MM.1S (cell line): ENCODE measurements around the gene GPR61.

ENCODE experiments used
- DNase-seq: peaks from one replicate; pipeline ENCODE4 v3.0.0-alpha.2; 2015
- H2AFZ ChIP-seq: fragments of 300-600 bp; sonication (generic); 2 replicates; pipeline ENCODE4 v1.6.0; 2016; ENCODE audit warnings: antibody characterized with exemption, low read length
- H3F3A ChIP-seq: fragments of 300-600 bp; sonication (generic); 2 replicates; pipeline ENCODE4 v1.6.1; 2016; ENCODE audit warnings: mild to moderate bottlenecking, antibody characterized with exemption, low read length, moderate library complexity, mixed read lengths; ENCODE audit not compliant: insufficient read depth
- H3K27ac ChIP-seq: fragments of 300-600 bp; sonication (generic); 2 replicates; pipeline ENCODE4 v1.5.1; 2016; ENCODE audit warnings: mild to moderate bottlenecking, low read length
- H3K27me3 ChIP-seq: fragments of 300-600 bp; sonication (generic); replicated peaks from 2 replicates; pipeline ENCODE4 v1.6.0; 2016; ENCODE audit warnings: low read length; ENCODE audit not compliant: insufficient read depth
- H3K36me3 ChIP-seq: fragments of 300-600 bp; sonication (generic); replicated peaks from 2 replicates; pipeline ENCODE4 v1.6.1; 2016; ENCODE audit warnings: mild to moderate bottlenecking, low read length, mixed read lengths; ENCODE audit not compliant: insufficient read depth
- H3K4me1 ChIP-seq: fragments of 300-600 bp; sonication (generic); 2 replicates; pipeline ENCODE4 v1.6.1; 2016; ENCODE audit warnings: low read length, mixed read lengths
- H3K4me2 ChIP-seq: fragments of 300-600 bp; sonication (generic); 2 replicates; pipeline ENCODE4 v1.6.0; 2016; ENCODE audit warnings: low read depth, low read length
- H3K4me3 ChIP-seq: fragments of 300-600 bp; sonication (generic); 2 replicates; pipeline ENCODE4 v1.5.1; 2016; ENCODE audit warnings: low read length, mixed read lengths
- H3K79me2 ChIP-seq: fragments of 300-600 bp; sonication (generic); 2 replicates; pipeline ENCODE4 v1.6.1; 2016; ENCODE audit warnings: mixed run types, low read length, mixed read lengths
- H3K9ac ChIP-seq: fragments of 300-600 bp; sonication (generic); 2 replicates; pipeline ENCODE4 v1.6.1; 2016; ENCODE audit warnings: low read length, mixed read lengths
- H3K9me2 ChIP-seq: fragments of 300-600 bp; sonication (generic); replicated peaks from 2 replicates; pipeline ENCODE4 v1.6.1; 2016; ENCODE audit warnings: mild to moderate bottlenecking, low read length, mixed read lengths; ENCODE audit not compliant: insufficient read depth
- H3K9me3 ChIP-seq: fragments of 300-600 bp; sonication (generic); replicated peaks from 2 replicates; pipeline ENCODE4 v1.6.1; 2016; ENCODE audit warnings: mild to moderate bottlenecking, low read length, mixed read lengths; ENCODE audit not compliant: insufficient read depth
- H4K20me1 ChIP-seq: fragments of 300-600 bp; sonication (generic); 2 replicates; pipeline ENCODE4 v1.6.1; 2016; ENCODE audit warnings: mild to moderate bottlenecking, low read length, moderate library complexity, mixed read lengths; ENCODE audit not compliant: insufficient read depth
- EZH2 ChIP-seq: fragments of 300-600 bp; sonication (generic); optimal IDR thresholded peaks from 2 replicates; pipeline ENCODE3; 2017; ENCODE audit warnings: low read depth, mild to moderate bottlenecking, antibody characterized with exemption, low read length, mixed read lengths
- EZH2phosphoT487 ChIP-seq: fragments of 300-600 bp; sonication (generic); IDR thresholded peaks from 2 replicates; pipeline ENCODE4 v1.6.1; 2018; ENCODE audit warnings: antibody characterized with exemption, low read length
- TF ChIP-seq, protein P1 (sequence below): fragments of 300-600 bp; sonication (generic); IDR thresholded peaks from 2 replicates; pipeline ENCODE4 v1.5.1; 2016; ENCODE audit warnings: antibody characterized with exemption, low read length, mixed read lengths

The GPR61 gene

GRCh38 chr1:109582021-109582420, 42.3 kb downstream of the GPR61 start:
- no peak for TF ChIP-seq EZH2phosphoT487
- TF ChIP-seq, protein P1, sequence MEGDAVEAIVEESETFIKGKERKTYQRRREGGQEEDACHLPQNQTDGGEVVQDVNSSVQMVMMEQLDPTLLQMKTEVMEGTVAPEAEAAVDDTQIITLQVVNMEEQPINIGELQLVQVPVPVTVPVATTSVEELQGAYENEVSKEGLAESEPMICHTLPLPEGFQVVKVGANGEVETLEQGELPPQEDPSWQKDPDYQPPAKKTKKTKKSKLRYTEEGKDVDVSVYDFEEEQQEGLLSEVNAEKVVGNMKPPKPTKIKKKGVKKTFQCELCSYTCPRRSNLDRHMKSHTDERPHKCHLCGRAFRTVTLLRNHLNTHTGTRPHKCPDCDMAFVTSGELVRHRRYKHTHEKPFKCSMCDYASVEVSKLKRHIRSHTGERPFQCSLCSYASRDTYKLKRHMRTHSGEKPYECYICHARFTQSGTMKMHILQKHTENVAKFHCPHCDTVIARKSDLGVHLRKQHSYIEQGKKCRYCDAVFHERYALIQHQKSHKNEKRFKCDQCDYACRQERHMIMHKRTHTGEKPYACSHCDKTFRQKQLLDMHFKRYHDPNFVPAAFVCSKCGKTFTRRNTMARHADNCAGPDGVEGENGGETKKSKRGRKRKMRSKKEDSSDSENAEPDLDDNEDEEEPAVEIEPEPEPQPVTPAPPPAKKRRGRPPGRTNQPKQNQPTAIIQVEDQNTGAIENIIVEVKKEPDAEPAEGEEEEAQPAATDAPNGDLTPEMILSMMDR: no peak
- TF ChIP-seq EZH2: no peak
- no peaks in the 10 kb centered on the region for H3F3A ChIP-seq
- H3K9me3 ChIP-seq: no peaks in the 10 kb centered on the region
- no peaks in the 10 kb centered on the region for H3K4me1 ChIP-seq
- no peaks in the 10 kb centered on the region for H4K20me1 ChIP-seq
- DNase-seq: no peak
- no peaks in the 10 kb centered on the region for H3K36me3 ChIP-seq
- no peak overlapping the region for H2AFZ ChIP-seq
- H3K79me2 ChIP-seq: no peaks in the 10 kb centered on the region
- no peak overlapping the region for H3K27ac ChIP-seq
- H3K27me3 ChIP-seq: no peaks in the 10 kb centered on the region
- H3K4me3 ChIP-seq: no peak overlapping the region
- no peaks in the 10 kb centered on the region for H3K9me2 ChIP-seq
- no peak overlapping the region for H3K4me2 ChIP-seq
- no peak overlapping the region for H3K9ac ChIP-seq

- no peak overlapping the region for H3K4me2 ChIP-seq
- H3K9me3 ChIP-seq: no peaks in the 10 kb centered on the region
- H4K20me1 ChIP-seq: no peaks in the 10 kb centered on the region
- no peaks in the 10 kb centered on the region for H3K79me2 ChIP-seq
- H3F3A ChIP-seq: no peaks in the 10 kb centered on the region
- no peak overlapping the region for H3K27ac ChIP-seq
- TF ChIP-seq, protein P1: no peak
- TF ChIP-seq EZH2 (no peak), EZH2phosphoT487 (no peak)
- no peaks in the 10 kb centered on the region for H3K4me1 ChIP-seq
- H3K9me2 ChIP-seq: no peaks in the 10 kb centered on the region
- no peak for DNase-seq
- H3K4me3 ChIP-seq: no peak overlapping the region
- H3K9ac ChIP-seq: no peak overlapping the region
- H3K36me3 ChIP-seq: no peaks in the 10 kb centered on the region
- no peak overlapping the region for H2AFZ ChIP-seq
- H3K27me3 ChIP-seq: no peaks in the 10 kb centered on the region
These were observed 45.1 kb downstream of the GPR61 start for GRCh38 chr1:109584766-109585165.

GRCh38 chr1:109586055-109586454, 46.4 kb downstream of the GPR61 start:
- Histone ChIP-seq H4K20me1 (no peaks in the 10 kb centered on the region), H3K27me3 (no peaks in the 10 kb centered on the region), H3K27ac (no peak overlapping the region), H3K4me2 (no peak overlapping the region), H3K4me1 (no peaks in the 10 kb centered on the region), H3K4me3 (no peak overlapping the region), H2AFZ (no peak overlapping the region), H3F3A (no peaks in the 10 kb centered on the region), H3K9ac (no peak overlapping the region), H3K36me3 (no peaks in the 10 kb centered on the region), H3K9me3 (no peaks in the 10 kb centered on the region), H3K9me2 (no peaks in the 10 kb centered on the region), H3K79me2 (no peaks in the 10 kb centered on the region)
- TF ChIP-seq EZH2phosphoT487 (no peak), EZH2 (no peak)
- TF ChIP-seq, protein P1: no peak
- DNase-seq: no peak
